GM19351 (cell line): ENCODE data around the gene FAS.
"Not testable (repeated sequence)": the region's sequence is repeated elsewhere in the genome, so short reads cannot be mapped to it uniquely, and the experiment has no call there.

Source experiments
- ATAC-seq: cut with Tn5 transposase; IDR thresholded peaks from one replicate; pipeline ENCODE4 v1.9.1; 2021; ENCODE audit warnings: mild to moderate bottlenecking, moderate library complexity; ENCODE audit not compliant: unreplicated experiment

The FAS gene

GRCh38 chr10:88991899-88992320 lies 1.3 kb downstream of the FAS start:
- ATAC-seq, result no peak

- no peak for ATAC-seq
These were observed 2.4 kb downstream of the FAS start for GRCh38 chr10:88992921-88993524.

GRCh38 chr10:88994019-88994418 lies 3.4 kb downstream of the FAS start:
- no peak for ATAC-seq

GRCh38 chr10:88995156-88995876 lies 4.7 kb downstream of the FAS start:
- ATAC-seq, result no peak

- peak; percentile 66 for ATAC-seq
These were observed 6.3 kb downstream of the FAS start for GRCh38 chr10:88996927-88997326.

GRCh38 chr10:88999625-89000024 lies 9.0 kb downstream of the FAS start:
- ATAC-seq, result no peak

GRCh38 chr10:89001024-89001728 lies 10.6 kb downstream of the FAS start:
- peak; percentile 36 for ATAC-seq

GRCh38 chr10:89001729-89002072 lies 11.1 kb downstream of the FAS start:
- ATAC-seq, result no peak

- peak; percentile 39 for ATAC-seq
These were observed 11.8 kb downstream of the FAS start for GRCh38 chr10:89002226-89002978.

GRCh38 chr10:89003344-89003743 lies 12.7 kb downstream of the FAS start:
- ATAC-seq, result no peak

GRCh38 chr10:89007129-89007893 lies 16.7 kb downstream of the FAS start:
- ATAC-seq, result no peak

GRCh38 chr10:89018700-89019346 lies 28.2 kb downstream of the FAS start:
- not testable (repeated sequence) for ATAC-seq

GRCh38 chr10:89019569-89020327 lies 29.1 kb downstream of the FAS start:
- no peak for ATAC-seq

- not testable (repeated sequence) for ATAC-seq
These were observed 30.9 kb downstream of the FAS start for GRCh38 chr10:89021526-89021925.

GRCh38 chr10:89022734-89023133 lies 32.1 kb downstream of the FAS start:
- ATAC-seq, result no peak

- no peak for ATAC-seq
These were observed 34.9 kb downstream of the FAS start for GRCh38 chr10:89025453-89025852.

- no peak for ATAC-seq
These were observed 38.6 kb downstream of the FAS start for GRCh38 chr10:89029181-89029580.

GRCh38 chr10:89029785-89030437 lies 39.3 kb downstream of the FAS start:
- no peak for ATAC-seq

- ATAC-seq, result no peak
These were observed 40.2 kb downstream of the FAS start for GRCh38 chr10:89030791-89031190.
